VCaP (cell line): ENCODE measurements around the gene POLD2.

Experiments
- H3K27ac ChIP-seq: fragments of 450-650 bp; 2 replicates; pipeline ENCODE4 v1.5.1; 2017
- CTCF ChIP-seq: fragments of 450-650 bp; conservative IDR thresholded peaks from 2 replicates; pipeline ENCODE4 v1.5.1; 2017; ENCODE audit warnings: mild to moderate bottlenecking, moderate library complexity

The POLD2 gene

GRCh38 chr7:44109991-44110390 is 13.4 kb downstream of the POLD2 start:
- no peak overlapping the region for H3K27ac ChIP-seq
- TF ChIP-seq CTCF = no peak

- TF ChIP-seq CTCF = no peak
Observed at GRCh38 chr7:44108768-44109750, 14.3 kb downstream of the POLD2 start.

DNA sequence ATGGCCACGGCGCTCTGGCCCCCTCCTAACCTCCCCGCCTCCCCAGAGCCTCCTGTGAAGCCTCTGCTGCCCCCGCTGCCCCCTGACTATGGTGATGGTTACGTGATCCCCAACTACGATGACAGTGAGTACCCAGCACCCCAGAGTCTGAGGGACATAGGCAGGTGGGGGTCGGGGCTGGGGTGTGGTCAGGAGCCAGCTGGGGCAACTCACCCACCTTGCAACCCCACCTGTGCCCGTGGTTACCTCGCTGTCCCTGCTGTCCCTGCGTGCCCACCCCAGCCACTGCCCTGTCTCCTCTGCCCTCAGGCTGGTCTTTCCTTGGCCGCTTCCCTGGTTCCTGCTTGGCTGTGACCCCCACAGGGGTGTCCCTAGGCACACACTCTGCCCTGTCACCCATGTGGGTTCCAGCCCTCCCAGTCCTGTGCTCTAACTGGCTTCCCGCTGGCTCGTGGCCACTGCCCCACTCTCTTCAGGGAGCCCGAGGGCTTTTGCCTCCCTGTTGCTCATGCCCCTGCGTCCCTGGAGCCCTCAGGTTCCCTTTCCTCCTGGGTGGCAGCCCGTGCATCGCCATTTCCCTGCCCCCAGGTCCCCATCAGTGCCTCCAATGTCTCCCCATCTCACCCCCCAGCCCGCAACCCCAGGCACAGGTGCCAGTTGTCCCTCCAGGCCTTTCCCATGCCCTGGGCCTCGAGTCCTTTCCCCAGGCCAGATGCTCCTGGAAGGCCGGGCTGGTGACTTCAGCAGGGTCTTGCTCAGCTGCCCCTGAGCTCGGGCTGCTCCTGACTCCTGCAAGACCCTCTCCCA is 15.2 kb downstream of the POLD2 start:
- no peak for TF ChIP-seq CTCF
- no peak overlapping the region for H3K27ac ChIP-seq

More at GRCh38 chr7:44108768-44109750, 14.3 kb downstream of the POLD2 start:
- H3K27ac ChIP-seq = no peak overlapping the region

- H3K27ac ChIP-seq = no peak overlapping the region
- TF ChIP-seq CTCF = no peak
Observed at GRCh38 chr7:44107116-44107960, 16.0 kb downstream of the POLD2 start.

- TF ChIP-seq CTCF = no peak
- no peak overlapping the region for H3K27ac ChIP-seq
Observed at GRCh38 chr7:44106311-44107065, 16.9 kb downstream of the POLD2 start.

DNA sequence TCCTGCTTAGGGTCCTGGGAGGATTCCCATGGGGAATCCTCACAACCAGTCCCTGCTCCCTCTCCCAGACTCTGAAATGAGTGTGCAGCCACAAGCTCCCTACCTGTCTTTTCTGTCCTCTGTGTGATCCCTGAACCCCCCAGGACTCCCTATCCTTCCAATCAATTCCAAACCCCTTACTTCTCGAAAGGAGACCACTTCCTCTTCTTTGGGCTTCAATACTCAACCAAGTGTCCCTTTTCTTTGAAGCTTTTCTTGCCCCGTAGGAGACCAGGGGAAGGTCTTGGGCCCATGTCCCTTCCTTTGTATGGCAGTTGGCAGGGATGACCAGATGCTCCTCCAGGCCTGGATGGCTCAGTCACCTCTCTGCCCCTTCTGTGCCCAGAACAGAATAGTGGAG is 17.5 kb downstream of the POLD2 start:
- no peak overlapping the region for H3K27ac ChIP-seq
- no peak for TF ChIP-seq CTCF
